NCI-H1930 (cell line): ENCODE measurements around the gene PTPRN2.
"Not testable (repeated sequence)": the region's sequence is repeated elsewhere in the genome, so short reads cannot be mapped to it uniquely, and the experiment has no call there.

ENCODE experiments used
- DNase-seq, 2 experiments: peaks; one replicate each; lab custom pipeline; 2025; lab: John Stamatoyannopoulos, UW

Gene PTPRN2

GRCh38 chr7:158366346-158366745, 221.3 kb downstream of the PTPRN2 start:
- no peak for DNase-seq

- no peak for DNase-seq
Observed at GRCh38 chr7:158365267-158365666, 222.4 kb downstream of the PTPRN2 start.

DNA sequence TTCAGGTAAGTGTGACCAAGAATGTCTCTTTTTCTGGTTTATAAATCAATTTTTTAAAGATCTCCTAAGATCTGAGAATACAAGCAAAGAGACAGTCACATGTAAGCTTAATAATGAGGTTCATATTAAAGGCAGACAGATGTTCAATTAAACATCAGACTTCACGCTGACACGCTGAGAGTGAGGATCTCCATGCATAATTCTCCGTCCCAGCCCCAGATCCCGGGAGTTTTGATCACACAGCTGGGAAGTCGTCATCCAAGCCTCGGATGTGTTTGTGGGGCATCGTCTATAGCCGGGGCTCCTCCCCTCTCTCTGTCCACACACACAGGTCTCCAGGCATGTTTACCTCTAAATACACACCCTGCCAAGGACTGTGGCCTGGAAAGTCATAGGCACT, 223.2 kb downstream of the PTPRN2 start:
- no peak for DNase-seq

GRCh38 chr7:158362912-158363905, 224.4 kb downstream of the PTPRN2 start:
- DNase-seq: no peak

GRCh38 chr7:158362001-158362400, 225.6 kb downstream of the PTPRN2 start:
- no peak for DNase-seq

- no peak for DNase-seq
Observed at GRCh38 chr7:158361326-158361946, 226.2 kb downstream of the PTPRN2 start.

DNA sequence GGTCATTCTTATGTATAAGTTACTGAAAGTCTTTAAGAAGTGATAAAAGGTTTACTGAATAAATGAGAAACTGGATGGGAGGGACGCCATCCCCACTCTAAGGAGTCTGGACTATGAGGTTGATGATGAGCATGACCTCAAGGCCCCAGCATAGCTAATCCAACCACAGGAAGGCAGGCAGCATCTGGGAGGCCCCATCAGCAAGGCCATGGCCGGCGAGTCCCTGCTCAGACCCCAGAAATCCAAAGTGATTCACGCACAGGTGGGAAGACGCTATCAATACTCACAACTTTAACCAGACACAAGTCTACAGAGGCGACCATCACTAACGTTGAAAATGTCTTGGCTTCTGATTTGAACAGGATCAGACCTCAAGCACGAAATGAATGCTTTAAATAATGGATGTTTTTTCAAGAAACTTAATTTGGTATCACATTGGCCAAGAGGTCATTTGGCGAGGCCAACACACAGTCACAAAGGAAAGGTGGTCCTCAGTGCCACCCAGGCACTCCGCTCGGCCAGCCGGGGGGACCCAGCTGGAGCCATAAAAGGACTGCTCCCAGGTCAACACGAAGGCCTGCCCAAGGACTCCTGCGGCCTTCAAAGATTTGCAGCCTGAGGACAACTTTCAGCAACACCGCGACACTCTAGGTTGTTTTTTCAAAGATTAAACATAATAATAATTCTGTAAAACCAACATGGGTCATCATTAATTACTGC, 228.5 kb downstream of the PTPRN2 start:
- DNase-seq: no peak

DNA sequence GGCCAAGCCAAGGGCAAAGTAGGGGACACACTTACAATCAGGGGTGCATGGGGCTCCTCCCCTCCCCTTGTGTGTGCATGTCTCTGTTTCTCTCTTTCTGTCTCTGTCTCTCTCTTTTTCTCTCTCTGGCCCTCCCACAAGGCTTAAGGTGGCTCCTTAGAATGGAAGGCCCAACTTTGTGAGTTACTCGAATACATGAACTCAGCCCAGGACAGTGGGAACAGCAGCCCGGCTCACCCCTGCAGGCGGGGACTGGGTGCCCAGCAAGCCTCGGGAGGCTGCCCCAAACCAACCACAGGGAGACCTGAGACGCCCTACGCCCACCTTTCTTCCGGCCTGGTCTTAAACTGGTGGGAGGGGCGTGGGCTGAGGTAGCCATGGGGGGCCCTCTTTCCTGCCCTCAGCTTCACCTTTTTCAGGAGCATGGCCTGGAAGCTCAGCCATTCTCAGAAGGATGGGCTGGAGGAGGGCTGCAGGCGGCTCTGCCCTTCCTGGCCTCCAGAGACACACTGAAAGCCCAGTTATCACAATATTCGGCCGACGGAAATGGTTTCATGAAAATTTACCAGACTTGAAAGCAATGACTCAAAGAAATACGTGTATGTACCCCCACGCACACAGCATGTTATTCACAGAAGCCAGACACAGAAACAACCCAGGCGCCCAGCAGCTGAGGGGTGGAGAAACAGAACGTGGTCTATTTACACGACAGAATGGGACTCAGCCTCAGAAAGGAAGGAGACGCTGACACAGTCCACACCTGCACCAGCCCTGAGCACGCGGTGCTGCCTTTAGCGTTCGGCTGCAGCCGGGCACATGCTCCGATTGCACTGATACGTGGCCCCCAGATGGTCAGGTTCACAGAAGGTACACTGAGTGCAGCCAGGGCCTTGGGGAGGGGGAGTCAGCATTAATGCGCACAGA, 229.5 kb downstream of the PTPRN2 start:
- DNase-seq: no peak

- DNase-seq: no peak
Observed at GRCh38 chr7:158357106-158357897, 230.3 kb downstream of the PTPRN2 start.

DNA sequence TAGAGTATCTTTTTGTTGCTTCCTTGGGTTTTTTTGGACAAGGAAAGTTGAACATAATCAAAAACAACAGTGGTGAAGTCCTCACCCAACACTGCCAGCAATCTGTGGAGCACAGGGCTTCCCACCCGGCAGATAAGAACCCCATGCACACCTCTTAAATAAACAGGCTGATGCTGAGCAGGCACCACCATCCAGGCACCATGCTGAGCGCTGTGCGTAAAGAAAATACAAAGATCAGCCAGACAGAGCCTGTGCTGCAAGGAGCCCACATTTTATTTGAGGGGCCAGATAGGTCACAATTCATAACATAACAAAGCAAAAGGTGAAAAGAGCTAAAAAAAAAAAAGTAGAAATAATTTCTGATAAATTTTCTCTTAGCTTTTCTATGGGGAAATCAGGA, 231.2 kb downstream of the PTPRN2 start:
- no peak for DNase-seq

DNA sequence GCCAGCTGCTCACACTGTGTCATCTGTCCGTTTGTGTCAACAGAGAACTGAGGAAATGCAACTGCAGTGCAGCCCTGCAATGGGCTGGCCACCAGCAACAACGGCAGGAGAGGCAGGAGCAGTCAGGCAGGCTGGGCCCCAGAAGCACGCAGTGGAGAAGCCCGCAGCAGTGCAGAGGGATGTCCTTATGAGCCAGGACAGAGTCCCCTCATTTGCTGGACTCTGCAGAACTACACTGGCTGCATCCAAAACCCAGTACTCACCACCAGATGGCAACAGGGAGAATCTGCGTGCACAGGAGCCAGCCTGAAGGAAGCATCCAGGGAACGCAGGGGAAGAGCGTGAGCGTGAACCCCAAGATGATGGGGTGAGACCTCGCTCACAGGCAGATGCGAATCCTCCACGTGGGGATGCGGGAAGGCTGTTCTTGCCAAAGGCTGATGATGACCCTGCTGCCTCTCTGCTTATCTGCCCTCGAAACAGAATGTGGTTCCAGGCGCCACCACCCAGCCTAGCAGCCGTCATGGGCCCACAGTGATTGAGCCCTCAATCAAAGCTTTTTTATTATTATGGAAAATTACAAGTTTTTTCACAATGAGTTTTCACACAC, 232.1 kb downstream of the PTPRN2 start:
- no peak for DNase-seq

DNA sequence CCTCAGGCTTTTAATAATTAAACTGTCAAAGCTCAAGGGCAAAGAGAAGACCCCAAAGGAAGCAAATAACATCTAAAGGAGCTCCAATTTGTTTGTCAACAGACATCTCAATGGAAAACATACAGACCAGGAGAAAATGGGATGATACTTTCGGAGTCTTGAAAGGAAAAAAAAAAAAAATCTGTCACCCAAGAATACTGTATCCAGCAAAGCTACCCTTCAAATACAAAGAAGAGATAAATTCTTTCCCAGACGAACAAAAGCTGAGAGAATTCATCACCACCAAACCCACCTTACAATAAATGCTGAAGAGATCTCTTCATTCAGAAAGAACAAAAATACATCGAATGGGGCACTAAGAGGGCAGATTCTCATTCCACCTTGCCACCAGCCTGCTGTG, 232.8 kb downstream of the PTPRN2 start:
- no peak for DNase-seq

GRCh38 chr7:158353606-158354570, 233.7 kb downstream of the PTPRN2 start:
- no peak for DNase-seq

GRCh38 chr7:158351899-158352729, 235.5 kb downstream of the PTPRN2 start:
- DNase-seq: not testable (repeated sequence)

DNA sequence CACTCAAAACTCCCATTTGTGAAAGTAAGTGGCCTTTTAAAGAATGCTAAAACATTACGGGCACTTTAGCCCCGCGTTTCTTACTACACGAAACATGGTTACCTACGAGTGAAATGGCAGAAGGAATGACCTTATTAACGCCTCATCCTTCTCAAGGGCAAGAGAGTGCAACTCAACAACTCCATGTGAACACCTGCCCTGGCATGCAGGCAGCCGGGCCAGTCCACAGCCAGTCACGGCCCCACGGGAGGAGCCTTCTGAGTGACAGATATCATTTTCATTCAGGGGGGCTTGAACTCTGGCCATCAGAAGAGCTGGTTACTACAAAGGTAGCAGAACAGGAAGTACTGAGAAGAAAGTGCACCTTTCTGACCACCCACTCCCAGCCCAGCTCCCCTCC, 236.1 kb downstream of the PTPRN2 start:
- no peak for DNase-seq

DNA sequence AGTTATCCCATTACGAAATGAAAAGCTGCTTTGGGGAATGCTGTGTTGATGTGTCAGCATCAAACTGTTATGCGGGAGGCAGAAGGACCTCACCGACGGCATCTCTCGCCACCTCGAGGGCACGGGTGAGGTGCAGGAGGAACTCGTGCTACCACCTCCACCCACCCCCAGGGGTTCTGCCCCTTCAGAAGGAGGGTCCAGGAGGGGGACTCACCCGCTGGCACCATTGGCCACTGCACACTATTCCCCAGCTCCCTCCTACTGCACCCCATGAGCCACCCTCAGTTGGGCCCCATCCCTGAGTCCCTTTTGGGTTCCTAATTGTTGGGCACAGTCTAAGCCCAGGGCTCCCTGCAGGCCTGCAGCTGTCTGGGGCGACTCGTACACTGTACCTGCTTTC, 236.6 kb downstream of the PTPRN2 start:
- no peak for DNase-seq

GRCh38 chr7:158350166-158350900, 237.3 kb downstream of the PTPRN2 start:
- no peak for DNase-seq
